ENCODE measurements around the gene RPS25. TPM values are rescaled to one million over a fixed set of nuclear protein-coding genes. Genes with fewer than 3 reads are reported as not detected.
A peak's percentile ranks its signal among the peaks of the same experiment; 100 is the strongest.

RPS25 gene
- total and polyA plus RNA-seq, 10 of the 15 experiments (the other 5 are each of a cell fraction or from before 2014, with no cell fraction given), result 886 to 3,746 (median 3,066) TPM

DNA sequence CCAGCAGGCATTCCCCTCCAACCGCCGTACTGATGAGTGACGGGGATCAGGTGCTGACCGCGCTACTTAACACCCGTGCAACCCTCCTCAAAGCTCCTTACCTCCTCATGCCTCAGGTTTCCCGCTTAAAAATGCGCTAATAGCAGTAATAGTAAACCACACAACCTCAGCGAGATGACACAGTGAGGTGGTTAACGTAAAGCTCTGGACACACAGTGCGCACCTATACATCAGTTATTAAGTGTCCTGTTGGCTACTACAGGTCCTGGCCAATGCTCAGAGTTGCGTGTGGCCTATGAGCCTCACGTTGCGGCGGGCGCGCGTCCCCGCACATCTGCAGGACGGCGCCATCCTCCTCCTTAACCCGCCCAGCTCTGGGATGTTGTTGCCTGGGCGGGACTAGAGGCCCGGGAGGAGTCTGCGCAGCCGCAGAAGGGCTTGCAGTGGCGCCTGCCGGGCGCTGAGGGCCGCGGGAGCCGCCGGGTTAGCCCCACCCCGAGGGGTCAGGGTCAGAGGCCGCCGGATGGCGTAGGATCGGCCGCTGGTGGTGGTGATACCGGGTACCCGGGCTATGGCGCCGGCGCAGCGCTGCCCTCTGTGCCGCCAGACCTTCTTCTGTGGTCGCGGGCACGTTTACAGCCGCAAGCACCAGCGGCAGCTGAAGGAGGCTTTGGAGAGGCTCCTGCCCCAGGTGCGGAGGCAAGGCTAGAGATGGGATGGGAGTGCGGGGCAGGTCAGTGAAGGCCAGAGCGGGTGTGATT is 20.3 kb downstream of the RPS25 start, which contains the start of gene CENATAC (continued):
- TF ChIP-seq, protein P1, sequence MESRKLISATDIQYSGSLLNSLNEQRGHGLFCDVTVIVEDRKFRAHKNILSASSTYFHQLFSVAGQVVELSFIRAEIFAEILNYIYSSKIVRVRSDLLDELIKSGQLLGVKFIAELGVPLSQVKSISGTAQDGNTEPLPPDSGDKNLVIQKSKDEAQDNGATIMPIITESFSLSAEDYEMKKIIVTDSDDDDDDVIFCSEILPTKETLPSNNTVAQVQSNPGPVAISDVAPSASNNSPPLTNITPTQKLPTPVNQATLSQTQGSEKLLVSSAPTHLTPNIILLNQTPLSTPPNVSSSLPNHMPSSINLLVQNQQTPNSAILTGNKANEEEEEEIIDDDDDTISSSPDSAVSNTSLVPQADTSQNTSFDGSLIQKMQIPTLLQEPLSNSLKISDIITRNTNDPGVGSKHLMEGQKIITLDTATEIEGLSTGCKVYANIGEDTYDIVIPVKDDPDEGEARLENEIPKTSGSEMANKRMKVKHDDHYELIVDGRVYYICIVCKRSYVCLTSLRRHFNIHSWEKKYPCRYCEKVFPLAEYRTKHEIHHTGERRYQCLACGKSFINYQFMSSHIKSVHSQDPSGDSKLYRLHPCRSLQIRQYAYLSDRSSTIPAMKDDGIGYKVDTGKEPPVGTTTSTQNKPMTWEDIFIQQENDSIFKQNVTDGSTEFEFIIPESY (IDR thresholded peaks at IDR 0.05), result no peak
- peak; percentile 81 for TF ChIP-seq YY1 (IDR thresholded peaks at IDR 0.05; ENCODE audit: low read depth, low read length)
- TF ChIP-seq, protein P2, sequence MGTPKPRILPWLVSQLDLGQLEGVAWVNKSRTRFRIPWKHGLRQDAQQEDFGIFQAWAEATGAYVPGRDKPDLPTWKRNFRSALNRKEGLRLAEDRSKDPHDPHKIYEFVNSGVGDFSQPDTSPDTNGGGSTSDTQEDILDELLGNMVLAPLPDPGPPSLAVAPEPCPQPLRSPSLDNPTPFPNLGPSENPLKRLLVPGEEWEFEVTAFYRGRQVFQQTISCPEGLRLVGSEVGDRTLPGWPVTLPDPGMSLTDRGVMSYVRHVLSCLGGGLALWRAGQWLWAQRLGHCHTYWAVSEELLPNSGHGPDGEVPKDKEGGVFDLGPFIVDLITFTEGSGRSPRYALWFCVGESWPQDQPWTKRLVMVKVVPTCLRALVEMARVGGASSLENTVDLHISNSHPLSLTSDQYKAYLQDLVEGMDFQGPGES (IDR thresholded peaks at IDR 0.05), result no peak; the same call in 1 of the 2 replicates
- TF ChIP-seq PML (IDR thresholded peaks at IDR 0.05; ENCODE audit: low read length), result no peak
- no peak for TF ChIP-seq SUZ12 (IDR thresholded peaks at IDR 0.05; ENCODE audit: unreplicated experiment)
- no peak for TF ChIP-seq MYB (IDR thresholded peaks at IDR 0.05; ENCODE audit: borderline replicate concordance, low read depth, low read length)
- TF ChIP-seq HDAC6 (IDR thresholded peaks at IDR 0.05; ENCODE audit: unreplicated experiment), result no peak
- TF ChIP-seq ZSCAN29 (IDR thresholded peaks at IDR 0.05), result no peak
- no peak for TF ChIP-seq HDGF (IDR thresholded peaks at IDR 0.05)
- no peak for TF ChIP-seq RAD21 (IDR thresholded peaks at IDR 0.05; ENCODE audit: insufficient read depth, low read depth, low read length)
- TF ChIP-seq BMI1 (IDR thresholded peaks at IDR 0.05; ENCODE audit: borderline replicate concordance), result no peak
- no peak for TF ChIP-seq ZNF207 (IDR thresholded peaks at IDR 0.05; ENCODE audit: borderline replicate concordance)
- no peak for TF ChIP-seq BRCA1 (IDR thresholded peaks at IDR 0.05; ENCODE audit: low read depth, low read length)
- peak; percentile 71; the same call in 1 of the 2 replicates for TF ChIP-seq POLR2AphosphoS5 (IDR thresholded peaks at IDR 0.05; ENCODE audit: low read length)
- no peak for TF ChIP-seq SRF (IDR thresholded peaks at IDR 0.05; ENCODE audit: low read depth in 2 of 2, low read length in 2 of 2)
- peak; percentile 43; the same call in 1 of the 2 replicates for TF ChIP-seq MXI1 (IDR thresholded peaks at IDR 0.05; ENCODE audit: low read depth, low read length)
- TF ChIP-seq POLR2AphosphoS2 (IDR thresholded peaks at IDR 0.05; ENCODE audit: low read depth, low read length), result no peak; the same call in 1 of the 2 replicates
- TF ChIP-seq ZBED1 (IDR thresholded peaks at IDR 0.05; ENCODE audit: borderline replicate concordance), result no peak
- TF ChIP-seq, protein P3, sequence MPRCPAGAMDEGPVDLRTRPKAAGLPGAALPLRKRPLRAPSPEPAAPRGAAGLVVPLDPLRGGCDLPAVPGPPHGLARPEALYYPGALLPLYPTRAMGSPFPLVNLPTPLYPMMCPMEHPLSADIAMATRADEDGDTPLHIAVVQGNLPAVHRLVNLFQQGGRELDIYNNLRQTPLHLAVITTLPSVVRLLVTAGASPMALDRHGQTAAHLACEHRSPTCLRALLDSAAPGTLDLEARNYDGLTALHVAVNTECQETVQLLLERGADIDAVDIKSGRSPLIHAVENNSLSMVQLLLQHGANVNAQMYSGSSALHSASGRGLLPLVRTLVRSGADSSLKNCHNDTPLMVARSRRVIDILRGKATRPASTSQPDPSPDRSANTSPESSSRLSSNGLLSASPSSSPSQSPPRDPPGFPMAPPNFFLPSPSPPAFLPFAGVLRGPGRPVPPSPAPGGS (IDR thresholded peaks at IDR 0.05; ENCODE audit: borderline replicate concordance, insufficient read depth, low read depth, low read length, poor library complexity, severe bottlenecking), result no peak
- peak; percentile 30 for TF ChIP-seq NRF1 (conservative IDR thresholded peaks at IDR 0.05; ENCODE audit: low read depth, low read length)
- TF ChIP-seq, protein P4, sequence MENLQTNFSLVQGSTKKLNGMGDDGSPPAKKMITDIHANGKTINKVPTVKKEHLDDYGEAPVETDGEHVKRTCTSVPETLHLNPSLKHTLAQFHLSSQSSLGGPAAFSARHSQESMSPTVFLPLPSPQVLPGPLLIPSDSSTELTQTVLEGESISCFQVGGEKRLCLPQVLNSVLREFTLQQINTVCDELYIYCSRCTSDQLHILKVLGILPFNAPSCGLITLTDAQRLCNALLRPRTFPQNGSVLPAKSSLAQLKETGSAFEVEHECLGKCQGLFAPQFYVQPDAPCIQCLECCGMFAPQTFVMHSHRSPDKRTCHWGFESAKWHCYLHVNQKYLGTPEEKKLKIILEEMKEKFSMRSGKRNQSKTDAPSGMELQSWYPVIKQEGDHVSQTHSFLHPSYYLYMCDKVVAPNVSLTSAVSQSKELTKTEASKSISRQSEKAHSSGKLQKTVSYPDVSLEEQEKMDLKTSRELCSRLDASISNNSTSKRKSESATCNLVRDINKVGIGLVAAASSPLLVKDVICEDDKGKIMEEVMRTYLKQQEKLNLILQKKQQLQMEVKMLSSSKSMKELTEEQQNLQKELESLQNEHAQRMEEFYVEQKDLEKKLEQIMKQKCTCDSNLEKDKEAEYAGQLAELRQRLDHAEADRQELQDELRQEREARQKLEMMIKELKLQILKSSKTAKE (IDR thresholded peaks at IDR 0.05; ENCODE audit: low read depth, poor library complexity, severe bottlenecking), result no peak
- no peak for TF ChIP-seq SIX5 (IDR thresholded peaks at IDR 0.05; ENCODE audit: low read depth, low read length, severe bottlenecking)
- TF ChIP-seq, protein P5, sequence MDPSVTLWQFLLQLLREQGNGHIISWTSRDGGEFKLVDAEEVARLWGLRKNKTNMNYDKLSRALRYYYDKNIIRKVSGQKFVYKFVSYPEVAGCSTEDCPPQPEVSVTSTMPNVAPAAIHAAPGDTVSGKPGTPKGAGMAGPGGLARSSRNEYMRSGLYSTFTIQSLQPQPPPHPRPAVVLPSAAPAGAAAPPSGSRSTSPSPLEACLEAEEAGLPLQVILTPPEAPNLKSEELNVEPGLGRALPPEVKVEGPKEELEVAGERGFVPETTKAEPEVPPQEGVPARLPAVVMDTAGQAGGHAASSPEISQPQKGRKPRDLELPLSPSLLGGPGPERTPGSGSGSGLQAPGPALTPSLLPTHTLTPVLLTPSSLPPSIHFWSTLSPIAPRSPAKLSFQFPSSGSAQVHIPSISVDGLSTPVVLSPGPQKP (IDR thresholded peaks at IDR 0.05; ENCODE audit: low read depth, low read length), result no peak; the same call in 1 of the 2 replicates
